Common myeloid progenitor, CD34-positive (primary cell): ENCODE data around the gene PRICKLE4.

Experiments used
- CTCF ChIA-PET: fragments of 350-600 bp; sonication (Branson Sonifier 250); formaldehyde crosslinking; loops from one replicate; lab custom pipeline; 2021; ENCODE audit warnings: antibody characterized with exemption; lab: Charles Lee
- POLR2A ChIA-PET: fragments of 350-600 bp; sonication (Branson Sonifier 250); formaldehyde crosslinking; loops from one replicate; lab custom pipeline; 2021; ENCODE audit warnings: antibody characterized with exemption; lab: Charles Lee
- DNase-seq, 3 donors: peaks; one replicate each; pipeline versions ENCODE4 v3.0.0 to v3.0.0-alpha.2; 2013
- H3K27ac ChIP-seq, 2 experiments: 1 replicate in 1 of 2; 2 replicates in 1 of 2; pipeline ENCODE4 v1.7.0; 2013; ENCODE audit warnings: inconsistent platforms in 2 of 2, low read length in 2 of 2, mild to moderate bottlenecking in 2 of 2, low read depth in 1 of 2, moderate library complexity in 1 of 2; ENCODE audit not compliant: severe bottlenecking in 2 of 2, insufficient read depth in 1 of 2, poor library complexity in 1 of 2
- H3K27me3 ChIP-seq, 5 experiments: replicated peaks in 2 of 5; 1 replicate in 3 of 5; 2 replicates in 2 of 5; pipeline versions ENCODE4 v1.6.1 to v1.7.0; 2013; ENCODE audit warnings: low read length in 4 of 5, mild to moderate bottlenecking in 2 of 5, moderate library complexity in 2 of 5, inconsistent platforms in 1 of 5; ENCODE audit not compliant: insufficient read depth in 5 of 5, control insufficient read depth in 4 of 5
- H3K36me3 ChIP-seq, 4 experiments: 1 replicate in 2 of 4; 2 replicates in 2 of 4; pipeline versions ENCODE4 v1.6.1 to v1.7.0; 2013; ENCODE audit warnings: low read length in 3 of 4, control low read depth in 1 of 4, mild to moderate bottlenecking in 1 of 4; ENCODE audit not compliant: control insufficient read depth in 4 of 4, insufficient read depth in 4 of 4
- H3K4me1 ChIP-seq, 4 experiments: 1 replicate in 3 of 4; 2 replicates in 1 of 4; pipeline versions ENCODE4 v1.6.1 to v1.7.1; 2013; ENCODE audit warnings: low read length in 3 of 4, mild to moderate bottlenecking in 3 of 4, control low read depth in 1 of 4, inconsistent platforms in 1 of 4, moderate library complexity in 1 of 4; ENCODE audit not compliant: control insufficient read depth in 4 of 4, insufficient read depth in 4 of 4; ENCODE audit errors: control extremely low read depth in 1 of 4
- H3K4me3 ChIP-seq, 7 experiments: 1 replicate in 4 of 7; 2 replicates in 3 of 7; pipeline versions ENCODE4 v1.5.1 to v1.7.0; 2013; ENCODE audit warnings: mild to moderate bottlenecking in 7 of 7, low read length in 6 of 7, moderate library complexity in 6 of 7, inconsistent platforms in 2 of 7, low read depth in 2 of 7, control low read depth in 1 of 7; ENCODE audit not compliant: insufficient read depth in 4 of 7, control insufficient read depth in 1 of 7; ENCODE audit errors: extremely low read depth in 1 of 7
- H3K9me3 ChIP-seq, 5 experiments: 1 replicate in 4 of 5; 2 replicates in 1 of 5; pipeline versions ENCODE4 v1.6.1 to v1.7.1; 2013; ENCODE audit warnings: low read length in 4 of 5, mild to moderate bottlenecking in 2 of 5, inconsistent platforms in 1 of 5, low read depth in 1 of 5, moderate library complexity in 1 of 5; ENCODE audit not compliant: control insufficient read depth in 4 of 5, insufficient read depth in 2 of 5; ENCODE audit errors: control extremely low read depth in 1 of 5
- WGBS: methylation state at CpG from one replicate; pipeline ENCODE4 v1.1.5; 2013; ENCODE audit not compliant: insufficient coverage; 5-methylcytosine and 5-hydroxymethylcytosine counted together

PRICKLE4 gene

GRCh38 chr6:41822021-41822420 is 41.4 kb downstream of the PRICKLE4 start:
- ChIA-PET POLR2A (no interaction called here), CTCF (no interaction called here)
- WGBS = 91% methylated on average over 1 of the region's 1 CpG

GRCh38 chr6:41823178-41823577 is 42.6 kb downstream of the PRICKLE4 start:
- no peaks in the 10 kb centered on the region for H3K27me3 ChIP-seq
- H3K36me3 ChIP-seq = peaks cover 0 to 4% (median 0%) of the 10 kb centered on the region in 4 experiments
- H3K9me3 ChIP-seq = no peaks in the 10 kb centered on the region
- no peaks in the 10 kb centered on the region for H3K4me1 ChIP-seq
- DNase-seq = no peak
- CTCF ChIA-PET = interaction anchor here (1.6 kb wide), 1 partner anchor 18 kb away, joined by 3 read pairs; no protein-coding TSS in a partner anchor
- WGBS = 100% methylated on average over 1 of the region's 1 CpG
- no peak overlapping the region for H3K27ac ChIP-seq
- POLR2A ChIA-PET = no interaction called here
- H3K4me3 ChIP-seq = no peak overlapping the region

More at GRCh38 chr6:41822021-41822420, 41.4 kb downstream of the PRICKLE4 start:
- Histone ChIP-seq H3K4me1 (no peaks in the 10 kb centered on the region), H3K36me3 (peaks cover 0 to 4% (median 0%) of the 10 kb centered on the region in 4 experiments), H3K27ac (no peak overlapping the region), H3K9me3 (no peaks in the 10 kb centered on the region), H3K4me3 (no peak overlapping the region), H3K27me3 (no peaks in the 10 kb centered on the region)
- no peak for DNase-seq

- Histone ChIP-seq H3K4me3 (no peak overlapping the region), H3K27ac (no peak overlapping the region), H3K9me3 (no peaks in the 10 kb centered on the region), H3K27me3 (no peaks in the 10 kb centered on the region), H3K36me3 (peaks cover 0 to 3% (median 0%) of the 10 kb centered on the region in 4 experiments), H3K4me1 (no peaks in the 10 kb centered on the region)
- DNase-seq = no peak
- WGBS = 91% methylated on average over 9 of the region's 13 CpGs
- ChIA-PET CTCF (no interaction called here), POLR2A (no interaction called here)
Measured at GRCh38 chr6:41824571-41825569, 44.3 kb downstream of the PRICKLE4 start.

- no peaks in the 10 kb centered on the region for H3K27me3 ChIP-seq
- H3K27ac ChIP-seq = no peak overlapping the region
- ChIA-PET CTCF (interaction anchor here (0.9 kb wide), 1 partner anchor 9 kb away, joined by 3 read pairs; no protein-coding TSS in a partner anchor), POLR2A (no interaction called here)
- 100% methylated on average over 1 of the region's 2 CpGs for WGBS
- H3K9me3 ChIP-seq = no peaks in the 10 kb centered on the region
- H3K4me3 ChIP-seq = no peak overlapping the region
- DNase-seq = no peak
- peaks cover 0 to 2% (median 0%) of the 10 kb centered on the region in 4 experiments for H3K36me3 ChIP-seq
- no peaks in the 10 kb centered on the region for H3K4me1 ChIP-seq
Measured at GRCh38 chr6:41826343-41827022, 45.9 kb downstream of the PRICKLE4 start.

GRCh38 chr6:41832263-41832662 is 51.7 kb downstream of the PRICKLE4 start:
- no peaks in the 10 kb centered on the region for H3K36me3 ChIP-seq
- H3K27ac ChIP-seq = no peak overlapping the region
- H3K4me3 ChIP-seq = no peak overlapping the region
- ChIA-PET CTCF (interaction anchor here (0.6 to 1.4 kb wide), 3 partner anchors 10 to 48 kb away, joined by 3 to 5 read pairs (median 3); partner anchors contain the start of gene TOMM6), POLR2A (no interaction called here)
- no peaks in the 10 kb centered on the region for H3K27me3 ChIP-seq
- peaks cover 0 to under 1% (median 0%) of the 10 kb centered on the region in 5 experiments for H3K9me3 ChIP-seq
- no peak for DNase-seq
- WGBS = no CpG with 5 or more reads among the region's 3 CpGs
- H3K4me1 ChIP-seq = no peaks in the 10 kb centered on the region

GRCh38 chr6:41836022-41836659 is 55.6 kb downstream of the PRICKLE4 start:
- no CpG with 5 or more reads among the region's 5 CpGs for WGBS
- no peaks in the 10 kb centered on the region for H3K36me3 ChIP-seq
- ChIA-PET POLR2A (no interaction called here), CTCF (interaction anchor here (0.8 kb wide), 1 partner anchor 70 kb away, joined by 3 read pairs; no protein-coding TSS in a partner anchor)
- H3K4me3 ChIP-seq = no peak overlapping the region
- DNase-seq = no peak
- no peaks in the 10 kb centered on the region for H3K27me3 ChIP-seq
- peaks cover 0 to 1% (median 0%) of the 10 kb centered on the region in 5 experiments for H3K9me3 ChIP-seq
- H3K4me1 ChIP-seq = no peaks in the 10 kb centered on the region
- peak overlapping the region in 1 of 2 experiments; percentile 34 for H3K27ac ChIP-seq
